ENCODE results near the gene HDAC1. TPM values are rescaled to one million over a fixed set of nuclear protein-coding genes. Genes with fewer than 3 reads are reported as not detected.

HDAC1 gene
- total RNA-seq, 4 donors from 2014 or later: 78.2 to 96.8 (median 85.0) TPM

- no peak overlapping the region for H3K4me3 ChIP-seq (replicated peaks in 1 of 3)
- DNase-seq: no peak
- intact Hi-C loops (cut with DNase I): loop anchor here (10.0 kb wide), 1 partner anchor 104 kb away; no protein-coding TSS in a partner anchor
- H3K27ac ChIP-seq: no peak overlapping the region
- no peaks in the 10 kb centered on the region for H3K27me3 ChIP-seq
- WGBS, 2 donors: 87 to 96% methylated on average over 14 of the region's 14 CpGs
- peaks cover 18 to 34% of the 10 kb centered on the region in 2 donors for H3K4me1 ChIP-seq
- H3K36me3 ChIP-seq: no peaks in the 10 kb centered on the region
- no peaks in the 10 kb centered on the region for H3K9me3 ChIP-seq
- TF ChIP-seq POLR2A (IDR thresholded peaks at IDR 0.05): no peak
- TF ChIP-seq CTCF (IDR thresholded peaks at IDR 0.05): no peak
Observed at GRCh38 chr1:32338637-32339145, 46.8 kb downstream of the HDAC1 start.

GRCh38 chr1:32339363-32339978, 47.6 kb downstream of the HDAC1 start:
- Histone ChIP-seq H3K4me3 (replicated peaks in 1 of 3) (no peak overlapping the region), H3K4me1 (peaks cover 11 to 26% of the 10 kb centered on the region in 2 donors), H3K27ac (no peak overlapping the region), H3K9me3 (no peaks in the 10 kb centered on the region), H3K36me3 (no peaks in the 10 kb centered on the region), H3K27me3 (no peaks in the 10 kb centered on the region)
- TF ChIP-seq CTCF (IDR thresholded peaks at IDR 0.05) (no peak), POLR2A (IDR thresholded peaks at IDR 0.05) (no peak)
- no peak for DNase-seq
- WGBS, 2 donors: 79 to 86% methylated on average over 5 of the region's 5 CpGs
- intact Hi-C loops (cut with DNase I): loop anchor here (10.0 kb wide), 1 partner anchor 105 kb away; no protein-coding TSS in a partner anchor

- H3K36me3 ChIP-seq: no peaks in the 10 kb centered on the region
- peak overlapping the region in 2 of 3 donors; percentile 4 to 24 for H3K27ac ChIP-seq
- H3K4me1 ChIP-seq: peaks cover 13 to 36% of the 10 kb centered on the region in 2 donors
- DNase-seq: no peak
- TF ChIP-seq POLR2A (IDR thresholded peaks at IDR 0.05): no peak
- TF ChIP-seq CTCF (IDR thresholded peaks at IDR 0.05): no peak
- H3K27me3 ChIP-seq: no peaks in the 10 kb centered on the region
- H3K9me3 ChIP-seq: no peaks in the 10 kb centered on the region
- intact Hi-C loops (cut with DNase I): no loop called here
- H3K4me3 ChIP-seq (replicated peaks in 1 of 3): no peak overlapping the region
- WGBS, 2 donors: 92 to 94% methylated on average over 8 to 11 of the region's 11 CpGs
Observed at GRCh38 chr1:32341186-32341757, 49.4 kb downstream of the HDAC1 start.

GRCh38 chr1:32341971-32342370, 50.1 kb downstream of the HDAC1 start:
- TF ChIP-seq POLR2A (IDR thresholded peaks at IDR 0.05) (no peak), CTCF (IDR thresholded peaks at IDR 0.05) (no peak)
- peak overlapping the region in 2 of 3 donors; percentile 4 to 24 for H3K27ac ChIP-seq
- no peaks in the 10 kb centered on the region for H3K36me3 ChIP-seq
- peak in 1 of 2 donors; percentile 58 for DNase-seq
- H3K27me3 ChIP-seq: no peaks in the 10 kb centered on the region
- no peaks in the 10 kb centered on the region for H3K9me3 ChIP-seq
- intact Hi-C loops (cut with DNase I): no loop called here
- peaks cover 11 to 36% of the 10 kb centered on the region in 2 donors for H3K4me1 ChIP-seq
- WGBS, 2 donors: 68 to 72% methylated on average over 5 of the region's 5 CpGs
- no peak overlapping the region for H3K4me3 ChIP-seq (replicated peaks in 1 of 3)

- DNase-seq: no peak
- H3K9me3 ChIP-seq: no peaks in the 10 kb centered on the region
- no peak for TF ChIP-seq POLR2A (IDR thresholded peaks at IDR 0.05)
- no peak for TF ChIP-seq CTCF (IDR thresholded peaks at IDR 0.05)
- no peaks in the 10 kb centered on the region for H3K36me3 ChIP-seq
- 94 to 95% methylated on average over 10 of the region's 10 CpGs for WGBS, 2 donors
- H3K27me3 ChIP-seq: no peaks in the 10 kb centered on the region
- H3K27ac ChIP-seq: peak overlapping the region in 1 of 3 donors; percentile 24
- intact Hi-C loops (cut with DNase I): no loop called here
- no peak overlapping the region for H3K4me3 ChIP-seq (replicated peaks in 1 of 3)
- H3K4me1 ChIP-seq: peaks cover 11 to 38% of the 10 kb centered on the region in 2 donors
Observed at GRCh38 chr1:32342704-32343103, 50.8 kb downstream of the HDAC1 start.
